ENCODE data around the gene CLEC2D. TPM values are rescaled to one million over a fixed set of nuclear protein-coding genes. Genes with fewer than 3 reads are reported as not detected.
A peak's percentile ranks its signal among the peaks of the same experiment; 100 is the strongest.
"Not testable (repeated sequence)": the region's sequence is repeated elsewhere in the genome, so short reads cannot be mapped to it uniquely, and the experiment has no call there.

Gene CLEC2D
- total RNA-seq, 2 donors from 2014 or later = 151 to 173 TPM

- H3K4me3 Mint-ChIP-seq = no peak overlapping the region
- DNase-seq (no peak), ATAC-seq (no peak)
- peaks cover 2% of the 10 kb centered on the region for H3K36me3 Mint-ChIP-seq (ENCODE audit: low read depth)
- peaks cover 18% of the 10 kb centered on the region for H3K9me3 ChIP-seq (ENCODE audit: control insufficient read depth, low read length, poor library complexity, severe bottlenecking)
- peak overlapping the region; percentile 96 for H3K27ac Mint-ChIP-seq
- peaks cover 21% of the 10 kb centered on the region for H3K4me1 Mint-ChIP-seq
- H3K27me3 Mint-ChIP-seq = no peaks in the 10 kb centered on the region
Observed at GRCh38 chr12:9698681-9699080, 29.2 kb downstream of the CLEC2D start.

GRCh38 chr12:9699269-9699897 is 29.9 kb downstream of the CLEC2D start:
- Mint-ChIP-seq H3K4me3 (no peak overlapping the region), H3K4me1 (peaks cover 21% of the 10 kb centered on the region), H3K36me3 (ENCODE audit: low read depth) (no peaks in the 10 kb centered on the region), H3K27ac (peak overlapping the region; percentile 96), H3K27me3 (no peaks in the 10 kb centered on the region)
- ATAC-seq = no peak
- no peak for DNase-seq
- peaks cover 18% of the 10 kb centered on the region for H3K9me3 ChIP-seq (ENCODE audit: control insufficient read depth, low read length, poor library complexity, severe bottlenecking)

GRCh38 chr12:9699898-9700605 is 30.5 kb downstream of the CLEC2D start:
- peaks cover 11% of the 10 kb centered on the region for H3K9me3 ChIP-seq (ENCODE audit: control insufficient read depth, low read length, poor library complexity, severe bottlenecking)
- Mint-ChIP-seq H3K4me1 (peaks cover 21% of the 10 kb centered on the region), H3K27me3 (no peaks in the 10 kb centered on the region), H3K27ac (peak overlapping the region; percentile 96), H3K36me3 (ENCODE audit: low read depth) (no peaks in the 10 kb centered on the region), H3K4me3 (no peak overlapping the region)
- DNase-seq = no peak
- ATAC-seq = no peak

GRCh38 chr12:9700606-9700956 is 31.1 kb downstream of the CLEC2D start:
- ATAC-seq = no peak
- peaks cover 6% of the 10 kb centered on the region for H3K9me3 ChIP-seq (ENCODE audit: control insufficient read depth, low read length, poor library complexity, severe bottlenecking)
- no peak for DNase-seq
- Mint-ChIP-seq H3K27ac (peak overlapping the region; percentile 96), H3K27me3 (no peaks in the 10 kb centered on the region), H3K4me3 (no peak overlapping the region), H3K4me1 (peaks cover 24% of the 10 kb centered on the region), H3K36me3 (ENCODE audit: low read depth) (no peaks in the 10 kb centered on the region)

- H3K4me1 Mint-ChIP-seq = peaks cover 32% of the 10 kb centered on the region
- peak; percentile 70 for ATAC-seq
- H3K36me3 Mint-ChIP-seq (ENCODE audit: low read depth) = no peaks in the 10 kb centered on the region
Observed at GRCh38 chr12:9701380-9702154, 32.1 kb downstream of the CLEC2D start.

GRCh38 chr12:9702255-9702654 is 32.7 kb downstream of the CLEC2D start:
- H3K27ac Mint-ChIP-seq = peak overlapping the region; percentile 96
- no peak for DNase-seq
- no peaks in the 10 kb centered on the region for H3K36me3 Mint-ChIP-seq (ENCODE audit: low read depth)
- peaks cover 37% of the 10 kb centered on the region for H3K4me1 Mint-ChIP-seq
- no peaks in the 10 kb centered on the region for H3K27me3 Mint-ChIP-seq
- ATAC-seq = peak; percentile 71
- peak overlapping the region; percentile 75 for H3K4me3 Mint-ChIP-seq
- H3K9me3 ChIP-seq (ENCODE audit: control insufficient read depth, low read length, poor library complexity, severe bottlenecking) = no peaks in the 10 kb centered on the region

More at GRCh38 chr12:9701380-9702154, 32.1 kb downstream of the CLEC2D start:
- H3K27me3 Mint-ChIP-seq = no peaks in the 10 kb centered on the region
- peaks cover under 1% of the 10 kb centered on the region for H3K9me3 ChIP-seq (ENCODE audit: control insufficient read depth, low read length, poor library complexity, severe bottlenecking)
- peak overlapping the region; percentile 96 for H3K27ac Mint-ChIP-seq
- no peak for DNase-seq
- H3K4me3 Mint-ChIP-seq = peak overlapping the region; percentile 75

- not testable (repeated sequence) for H3K9me3 ChIP-seq (ENCODE audit: control insufficient read depth, low read length, poor library complexity, severe bottlenecking); H3K27ac Mint-ChIP-seq; H3K4me3 Mint-ChIP-seq; ATAC-seq; H3K36me3 Mint-ChIP-seq (ENCODE audit: low read depth); DNase-seq; H3K27me3 Mint-ChIP-seq
- H3K4me1 Mint-ChIP-seq = peaks cover 52% of the 10 kb centered on the region
Observed at GRCh38 chr12:9704561-9704960, 35.0 kb downstream of the CLEC2D start.

- no peaks in the 10 kb centered on the region for H3K27me3 Mint-ChIP-seq
- ATAC-seq (no peak), DNase-seq (no peak)
- peak overlapping the region; percentile 98 for H3K27ac Mint-ChIP-seq
- no peaks in the 10 kb centered on the region for H3K9me3 ChIP-seq (ENCODE audit: control insufficient read depth, low read length, poor library complexity, severe bottlenecking)
- H3K36me3 Mint-ChIP-seq (ENCODE audit: low read depth) = no peaks in the 10 kb centered on the region
- H3K4me3 Mint-ChIP-seq = peak overlapping the region; percentile 1
- H3K4me1 Mint-ChIP-seq = peaks cover 56% of the 10 kb centered on the region
Observed at GRCh38 chr12:9706086-9706685, 36.7 kb downstream of the CLEC2D start.

GRCh38 chr12:9707356-9707755 is 37.8 kb downstream of the CLEC2D start:
- peak overlapping the region; percentile 98 for H3K27ac Mint-ChIP-seq
- peak overlapping the region; percentile 84 for H3K4me3 Mint-ChIP-seq
- H3K4me1 Mint-ChIP-seq = peaks cover 50% of the 10 kb centered on the region

GRCh38 chr12:9707864-9708808 is 38.6 kb downstream of the CLEC2D start:
- H3K36me3 Mint-ChIP-seq (ENCODE audit: low read depth) = no peaks in the 10 kb centered on the region
- no peaks in the 10 kb centered on the region for H3K9me3 ChIP-seq (ENCODE audit: control insufficient read depth, low read length, poor library complexity, severe bottlenecking)
- peaks cover 43% of the 10 kb centered on the region for H3K4me1 Mint-ChIP-seq
- peak overlapping the region; percentile 84 for H3K4me3 Mint-ChIP-seq
- DNase-seq = peak; percentile 24 to 54 (median 46)
- H3K27me3 Mint-ChIP-seq = no peaks in the 10 kb centered on the region
- peak; percentile 87 for ATAC-seq
- H3K27ac Mint-ChIP-seq = peak overlapping the region; percentile 98

More at GRCh38 chr12:9707356-9707755, 37.8 kb downstream of the CLEC2D start:
- DNase-seq (no peak), ATAC-seq (peak; percentile 44)
- no peaks in the 10 kb centered on the region for H3K9me3 ChIP-seq (ENCODE audit: control insufficient read depth, low read length, poor library complexity, severe bottlenecking)
- Mint-ChIP-seq H3K27me3 (no peaks in the 10 kb centered on the region), H3K36me3 (ENCODE audit: low read depth) (no peaks in the 10 kb centered on the region)

GRCh38 chr12:9708853-9709252 is 39.3 kb downstream of the CLEC2D start:
- ATAC-seq (no peak), DNase-seq (no peak)
- Mint-ChIP-seq H3K4me1 (peaks cover 43% of the 10 kb centered on the region), H3K36me3 (ENCODE audit: low read depth) (no peaks in the 10 kb centered on the region), H3K4me3 (no peak overlapping the region), H3K27ac (peak overlapping the region; percentile 98), H3K27me3 (no peaks in the 10 kb centered on the region)
- H3K9me3 ChIP-seq (ENCODE audit: control insufficient read depth, low read length, poor library complexity, severe bottlenecking) = no peaks in the 10 kb centered on the region

GRCh38 chr12:9710584-9711375 is 41.3 kb downstream of the CLEC2D start:
- Mint-ChIP-seq H3K4me1 (peaks cover 42% of the 10 kb centered on the region), H3K36me3 (ENCODE audit: low read depth) (no peaks in the 10 kb centered on the region), H3K4me3 (no peak overlapping the region), H3K27ac (peak overlapping the region; percentile 98), H3K27me3 (no peaks in the 10 kb centered on the region)
- DNase-seq = no peak
- no peak for ATAC-seq
- no peaks in the 10 kb centered on the region for H3K9me3 ChIP-seq (ENCODE audit: control insufficient read depth, low read length, poor library complexity, severe bottlenecking)
